HEK293T (cell line): ENCODE data around the gene ARFIP1.

ENCODE experiments used
- ELF4 ChIP-seq: fragments of 450-650 bp; IDR thresholded peaks from 2 replicates; pipeline ENCODE4 v1.6.1; 2017; ENCODE audit warnings: antibody characterized with exemption
- FOXA1 ChIP-seq: fragments of 450-650 bp; IDR thresholded peaks from 2 replicates; pipeline ENCODE4 v1.6.1; 2016; ENCODE audit warnings: mild to moderate bottlenecking
- FOXM1 ChIP-seq: fragments of 450-650 bp; IDR thresholded peaks from 2 replicates; pipeline ENCODE4 v1.6.1; 2017; ENCODE audit warnings: mild to moderate bottlenecking, borderline replicate concordance
- L3MBTL2 ChIP-seq: fragments of 450-650 bp; conservative IDR thresholded peaks from 2 replicates; pipeline ENCODE4 v1.6.1; 2016; ENCODE audit warnings: mild to moderate bottlenecking
- SP1 ChIP-seq: fragments of 450-650 bp; IDR thresholded peaks from 2 replicates; pipeline ENCODE4 v1.6.1; 2017
- SUZ12 ChIP-seq: fragments of 450-650 bp; IDR thresholded peaks from 2 replicates; pipeline ENCODE4 v1.6.1; 2016; ENCODE audit warnings: mild to moderate bottlenecking

DNA sequence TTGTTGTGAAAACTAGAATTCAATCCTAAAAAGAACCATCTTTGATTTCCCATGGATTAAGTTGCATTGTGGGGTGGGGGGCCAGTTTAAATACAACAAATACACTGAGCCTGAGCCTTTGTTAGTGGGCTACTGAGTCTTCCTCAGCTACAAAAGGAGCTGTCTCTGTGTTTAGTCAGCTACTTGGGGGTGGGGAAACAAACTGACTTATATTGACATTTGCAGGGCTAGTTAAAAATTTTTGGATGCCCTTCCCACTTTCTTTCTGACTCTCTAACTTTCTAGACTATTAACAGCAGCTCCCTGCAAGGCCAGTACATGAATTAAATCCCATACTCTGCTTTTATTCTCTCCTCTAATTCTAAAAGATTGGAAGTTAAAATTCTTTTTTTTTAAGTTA is 123.9 kb downstream of the ARFIP1 start:
- no peak for TF ChIP-seq SUZ12
- TF ChIP-seq L3MBTL2: no peak
- TF ChIP-seq FOXM1: no peak
- TF ChIP-seq ELF4: no peak
- TF ChIP-seq SP1: no peak
- TF ChIP-seq FOXA1: no peak
